ENCODE results near the gene SFT2D3. TPM values are rescaled to one million over a fixed set of nuclear protein-coding genes. Genes with fewer than 3 reads are reported as not detected.
A peak's percentile ranks its signal among the peaks of the same experiment; 100 is the strongest.

SFT2D3 gene
- total and polyA plus RNA-seq, 9 donors: 5.1 to 9.8 (median 6.9) TPM

DNA sequence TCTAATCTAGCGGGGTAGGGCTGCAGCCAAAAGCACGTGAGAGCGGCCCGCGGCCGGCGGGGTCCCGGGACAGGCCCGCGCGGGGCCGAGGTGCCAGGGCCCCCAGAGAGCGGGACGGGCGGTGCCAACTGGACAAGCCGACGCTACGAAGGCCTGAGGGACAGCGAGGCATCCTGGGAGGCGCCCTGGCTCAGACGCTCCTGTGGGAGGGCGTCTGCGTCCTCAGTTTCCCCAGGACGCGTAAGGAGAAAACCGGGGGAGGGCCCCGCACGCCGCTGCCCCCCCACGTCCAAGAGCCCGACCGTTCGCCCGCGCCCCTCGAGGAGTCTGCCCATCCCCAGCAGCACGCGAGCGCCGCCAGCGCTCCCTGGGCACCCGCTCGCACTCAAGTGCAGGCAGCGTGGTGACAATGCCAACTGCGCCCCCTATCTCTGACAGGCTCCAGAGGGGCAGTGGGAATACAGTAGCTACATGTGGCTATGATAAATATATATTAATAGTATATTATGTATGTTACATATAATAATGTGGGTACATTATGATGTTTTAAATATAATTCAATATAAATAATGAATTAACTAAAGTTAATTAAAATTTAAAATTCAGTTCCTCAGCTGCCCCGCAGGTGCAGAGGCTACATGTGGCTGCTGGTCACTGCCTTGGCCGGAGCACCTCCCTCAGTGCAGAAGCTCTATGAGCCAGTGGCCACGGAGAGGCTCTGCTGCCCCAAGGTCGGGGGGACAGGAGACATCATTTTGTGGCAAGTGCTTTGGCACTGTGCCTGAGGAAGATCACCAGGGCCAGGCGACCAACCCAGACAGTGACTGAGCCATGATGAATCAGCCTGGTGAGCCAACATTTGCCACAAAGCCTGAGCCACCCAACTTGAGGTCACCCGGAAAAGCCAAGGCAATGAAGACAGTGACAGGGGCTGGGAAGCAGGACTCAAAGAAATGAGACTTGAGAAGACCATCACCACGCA, 5.5 kb upstream of the SFT2D3 start:
- no peaks in the 10 kb centered on the region for H3K9me3 ChIP-seq
- H3K27ac ChIP-seq: no peak overlapping the region
- peaks cover 4% of the 10 kb centered on the region for H3K4me1 ChIP-seq (ENCODE audit: insufficient read depth)
- 30 to 44% (median 39%) methylated on average over 51 to 52 of the region's 52 CpGs for WGBS, 3 donors
- H3K36me3 ChIP-seq: no peaks in the 10 kb centered on the region
- peak overlapping the region; percentile 33 for H3K4me3 ChIP-seq
- peak in 1 of 3 donors; percentile 9 for TF ChIP-seq CTCF (IDR thresholded peaks at IDR 0.05)
- TF ChIP-seq EP300 (IDR thresholded peaks at IDR 0.05): no peak
- TF ChIP-seq POLR2A (IDR thresholded peaks at IDR 0.05): no peak
- peak in 3 of 5 donors; percentile 49 to 64 (median 53) for DNase-seq
- no peaks in the 10 kb centered on the region for H3K27me3 ChIP-seq
- intact Hi-C loops (cut with DNase I): no loop called here

GRCh38 chr2:127697482-127698180, 3.7 kb upstream of the SFT2D3 start:
- no peak overlapping the region for H3K4me3 ChIP-seq
- TF ChIP-seq POLR2A (IDR thresholded peaks at IDR 0.05) (no peak), CTCF (IDR thresholded peaks at IDR 0.05) (no peak), EP300 (IDR thresholded peaks at IDR 0.05) (no peak)
- H3K9me3 ChIP-seq: no peaks in the 10 kb centered on the region
- no peak for DNase-seq
- WGBS, 3 donors: 89 to 94% (median 92%) methylated on average over 21 of the region's 21 CpGs
- H3K27me3 ChIP-seq: no peaks in the 10 kb centered on the region
- no peaks in the 10 kb centered on the region for H3K36me3 ChIP-seq
- no peak overlapping the region for H3K27ac ChIP-seq
- intact Hi-C loops (cut with DNase I): no loop called here
- peaks cover 4% of the 10 kb centered on the region for H3K4me1 ChIP-seq (ENCODE audit: insufficient read depth)

GRCh38 chr2:127698553-127699355, 2.5 kb upstream of the SFT2D3 start:
- H3K4me3 ChIP-seq: no peak overlapping the region
- TF ChIP-seq EP300 (IDR thresholded peaks at IDR 0.05): no peak
- TF ChIP-seq CTCF (IDR thresholded peaks at IDR 0.05): no peak
- TF ChIP-seq POLR2A (IDR thresholded peaks at IDR 0.05): no peak
- H3K27ac ChIP-seq: no peak overlapping the region
- 92 to 95% (median 93%) methylated on average over 27 of the region's 27 CpGs for WGBS, 3 donors
- peaks cover 4% of the 10 kb centered on the region for H3K4me1 ChIP-seq (ENCODE audit: insufficient read depth)
- H3K9me3 ChIP-seq: no peaks in the 10 kb centered on the region
- no peaks in the 10 kb centered on the region for H3K27me3 ChIP-seq
- H3K36me3 ChIP-seq: no peaks in the 10 kb centered on the region
- no peak for DNase-seq
- intact Hi-C loops (cut with DNase I): no loop called here

Measured in ovary (tissue), 9 donors.